Skin of body (tissue), 2 donors: ENCODE measurements around the gene TM9SF1. TPM values are rescaled to one million over a fixed set of nuclear protein-coding genes. Genes with fewer than 3 reads are reported as not detected.

Experiments
- DNase-seq: peaks from one replicate; lab custom pipeline; 2025; lab: John Stamatoyannopoulos, UW
- total RNA-seq: library from RNA; depleted of rRNA; stranded (reverse); fragments of >200 nt; gene quantifications from one replicate; pipeline ENCODE4 v1.2.3, GENCODE V29; 2014

The TM9SF1 gene
- 22.4 TPM for total RNA-seq

- peak; percentile 83 for DNase-seq
These were observed at the start of gene TM9SF1 for GRCh38 chr14:24195186-24196070. Gene TM9SF1 (minus strand): TSS chr14:24195441. CDS start chr14:24195019, 422 bp downstream.

GRCh38 chr14:24243336-24243836 is 48.1 kb upstream of the TM9SF1 start:
- DNase-seq = no peak

- DNase-seq = peak; percentile 96
These were observed 46.7 kb upstream of the TM9SF1 start for GRCh38 chr14:24241829-24242443.

GRCh38 chr14:24240110-24240918 is 45.1 kb upstream of the TM9SF1 start:
- DNase-seq = no peak

GRCh38 chr14:24238527-24239037 is 43.3 kb upstream of the TM9SF1 start:
- DNase-seq = no peak

GRCh38 chr14:24238123-24238522 is 42.9 kb upstream of the TM9SF1 start:
- no peak for DNase-seq

- DNase-seq = no peak
These were observed 42.3 kb upstream of the TM9SF1 start for GRCh38 chr14:24237463-24237955.

GRCh38 chr14:24236689-24237462 is 41.6 kb upstream of the TM9SF1 start:
- no peak for DNase-seq

- DNase-seq = no peak
These were observed 40.8 kb upstream of the TM9SF1 start for GRCh38 chr14:24235804-24236688.

GRCh38 chr14:24234095-24235005 is 39.1 kb upstream of the TM9SF1 start:
- no peak for DNase-seq

- no peak for DNase-seq
These were observed 38.3 kb upstream of the TM9SF1 start for GRCh38 chr14:24233538-24233866.

GRCh38 chr14:24232645-24233537 is 37.6 kb upstream of the TM9SF1 start, which contains the start of gene GMPR2:
Gene GMPR2 (plus strand): TSS chr14:24232929. CDS start chr14:24233254, 325 bp downstream.
- DNase-seq = peak; percentile 49

- DNase-seq = peak; percentile 97
These were observed 36.9 kb upstream of the TM9SF1 start, which contains the start of gene NEDD8 for GRCh38 chr14:24232121-24232644. Gene NEDD8 (minus strand): TSS chr14:24232367. CDS start chr14:24232267, 100 bp downstream.

GRCh38 chr14:24231263-24232120 is 36.3 kb upstream of the TM9SF1 start:
- no peak for DNase-seq

- no peak for DNase-seq
These were observed 33.7 kb upstream of the TM9SF1 start for GRCh38 chr14:24228902-24229301.

GRCh38 chr14:24226473-24226872 is 31.2 kb upstream of the TM9SF1 start:
- no peak for DNase-seq
